Stimulated activated naive CD8-positive, alpha-beta T cell treated with anti-CD3 and anti-CD28 coated beads, Interleukin-15, Interleukin-2, amounts not matched to agents 100 ng/mL and 50 ng/mL, for 24 hours (primary cell): Measurements from ENCODE around the gene USH1C.
A peak's percentile ranks its signal among the peaks of the same experiment; 100 is the strongest.

Source experiments
- H3K27ac Mint-ChIP-seq: one replicate; pipeline ENCODE4 v1.8.0; 2021; ENCODE audit warnings: mild to moderate bottlenecking, mixed read lengths
- H3K27me3 Mint-ChIP-seq: one replicate; pipeline ENCODE4 v1.8.0; 2021; ENCODE audit warnings: mixed read lengths
- H3K36me3 Mint-ChIP-seq: one replicate; pipeline ENCODE4 v1.8.0; 2021; ENCODE audit warnings: low read depth, mixed read lengths
- H3K4me1 Mint-ChIP-seq: one replicate; pipeline ENCODE4 v1.8.0; 2021; ENCODE audit warnings: low read depth, mixed read lengths
- H3K4me3 Mint-ChIP-seq: one replicate; pipeline ENCODE4 v1.8.0; 2021; ENCODE audit warnings: mild to moderate bottlenecking, mixed read lengths
- H3K9me3 Mint-ChIP-seq: one replicate; pipeline ENCODE4 v1.8.0; 2021; ENCODE audit warnings: mixed read lengths

Gene USH1C

GRCh38 chr11:17559341-17560087 is 15.3 kb upstream of the USH1C start:
- no peaks in the 10 kb centered on the region for H3K36me3 Mint-ChIP-seq
- no peak overlapping the region for H3K4me3 Mint-ChIP-seq
- peaks cover 7% of the 10 kb centered on the region for H3K27me3 Mint-ChIP-seq
- H3K4me1 Mint-ChIP-seq, result no peaks in the 10 kb centered on the region
- H3K27ac Mint-ChIP-seq, result no peak overlapping the region
- H3K9me3 Mint-ChIP-seq, result no peaks in the 10 kb centered on the region

GRCh38 chr11:17558916-17559315 is 14.7 kb upstream of the USH1C start:
- no peak overlapping the region for H3K27ac Mint-ChIP-seq
- H3K4me1 Mint-ChIP-seq, result no peaks in the 10 kb centered on the region
- no peaks in the 10 kb centered on the region for H3K36me3 Mint-ChIP-seq
- H3K9me3 Mint-ChIP-seq, result no peaks in the 10 kb centered on the region
- no peak overlapping the region for H3K4me3 Mint-ChIP-seq
- H3K27me3 Mint-ChIP-seq, result peaks cover 7% of the 10 kb centered on the region

GRCh38 chr11:17558025-17558780 is 14.0 kb upstream of the USH1C start:
- Mint-ChIP-seq H3K27ac (no peak overlapping the region), H3K4me1 (no peaks in the 10 kb centered on the region), H3K27me3 (peaks cover 7% of the 10 kb centered on the region), H3K36me3 (no peaks in the 10 kb centered on the region), H3K9me3 (no peaks in the 10 kb centered on the region), H3K4me3 (no peak overlapping the region)

GRCh38 chr11:17556999-17557398 is 12.8 kb upstream of the USH1C start:
- H3K36me3 Mint-ChIP-seq, result no peaks in the 10 kb centered on the region

GRCh38 chr11:17554487-17554886 is 10.3 kb upstream of the USH1C start:
- Mint-ChIP-seq H3K9me3 (no peaks in the 10 kb centered on the region), H3K27ac (no peak overlapping the region), H3K4me3 (no peak overlapping the region), H3K4me1 (peaks cover 6% of the 10 kb centered on the region), H3K36me3 (no peaks in the 10 kb centered on the region), H3K27me3 (peaks cover 8% of the 10 kb centered on the region)

More at GRCh38 chr11:17556999-17557398, 12.8 kb upstream of the USH1C start:
- no peaks in the 10 kb centered on the region for H3K4me1 Mint-ChIP-seq
- no peak overlapping the region for H3K27ac Mint-ChIP-seq
- H3K4me3 Mint-ChIP-seq, result no peak overlapping the region
- H3K27me3 Mint-ChIP-seq, result peaks cover 7% of the 10 kb centered on the region
- no peaks in the 10 kb centered on the region for H3K9me3 Mint-ChIP-seq

GRCh38 chr11:17553249-17553546 is 9.0 kb upstream of the USH1C start:
- Mint-ChIP-seq H3K27ac (no peak overlapping the region), H3K4me3 (no peak overlapping the region), H3K4me1 (peaks cover 11% of the 10 kb centered on the region), H3K27me3 (peaks cover 12% of the 10 kb centered on the region), H3K9me3 (no peaks in the 10 kb centered on the region), H3K36me3 (no peaks in the 10 kb centered on the region)

GRCh38 chr11:17552392-17553248 is 8.4 kb upstream of the USH1C start:
- H3K4me1 Mint-ChIP-seq, result peaks cover 11% of the 10 kb centered on the region
- H3K4me3 Mint-ChIP-seq, result no peak overlapping the region
- H3K9me3 Mint-ChIP-seq, result no peaks in the 10 kb centered on the region
- no peak overlapping the region for H3K27ac Mint-ChIP-seq
- no peaks in the 10 kb centered on the region for H3K36me3 Mint-ChIP-seq
- peaks cover 17% of the 10 kb centered on the region for H3K27me3 Mint-ChIP-seq

- H3K27me3 Mint-ChIP-seq, result peaks cover 23% of the 10 kb centered on the region
Observed at GRCh38 chr11:17552041-17552355, 7.8 kb upstream of the USH1C start.

GRCh38 chr11:17551347-17552040 is 7.3 kb upstream of the USH1C start:
- no peak overlapping the region for H3K27ac Mint-ChIP-seq
- peaks cover 11% of the 10 kb centered on the region for H3K4me1 Mint-ChIP-seq
- H3K36me3 Mint-ChIP-seq, result no peaks in the 10 kb centered on the region
- peaks cover 27% of the 10 kb centered on the region for H3K27me3 Mint-ChIP-seq
- no peak overlapping the region for H3K4me3 Mint-ChIP-seq
- H3K9me3 Mint-ChIP-seq, result no peaks in the 10 kb centered on the region

More at GRCh38 chr11:17552041-17552355, 7.8 kb upstream of the USH1C start:
- Mint-ChIP-seq H3K36me3 (no peaks in the 10 kb centered on the region), H3K9me3 (no peaks in the 10 kb centered on the region), H3K4me3 (no peak overlapping the region), H3K27ac (no peak overlapping the region), H3K4me1 (peaks cover 11% of the 10 kb centered on the region)

- H3K9me3 Mint-ChIP-seq, result no peaks in the 10 kb centered on the region
- H3K36me3 Mint-ChIP-seq, result no peaks in the 10 kb centered on the region
- peaks cover 35% of the 10 kb centered on the region for H3K27me3 Mint-ChIP-seq
- H3K4me3 Mint-ChIP-seq, result no peak overlapping the region
- peak overlapping the region; percentile 49 for H3K27ac Mint-ChIP-seq
- H3K4me1 Mint-ChIP-seq, result peaks cover 11% of the 10 kb centered on the region
Observed at GRCh38 chr11:17550450-17551346, 6.5 kb upstream of the USH1C start.

- Mint-ChIP-seq H3K9me3 (no peaks in the 10 kb centered on the region), H3K27me3 (peaks cover 43% of the 10 kb centered on the region), H3K27ac (no peak overlapping the region), H3K4me1 (peaks cover 11% of the 10 kb centered on the region), H3K36me3 (no peaks in the 10 kb centered on the region), H3K4me3 (no peak overlapping the region)
Observed at GRCh38 chr11:17548444-17548843, 4.2 kb upstream of the USH1C start.

- no peak overlapping the region for H3K27ac Mint-ChIP-seq
- H3K27me3 Mint-ChIP-seq, result peaks cover 43% of the 10 kb centered on the region
- H3K9me3 Mint-ChIP-seq, result no peaks in the 10 kb centered on the region
- no peak overlapping the region for H3K4me3 Mint-ChIP-seq
- H3K36me3 Mint-ChIP-seq, result no peaks in the 10 kb centered on the region
- peaks cover 11% of the 10 kb centered on the region for H3K4me1 Mint-ChIP-seq
Observed at GRCh38 chr11:17547932-17548331, 3.7 kb upstream of the USH1C start.

GRCh38 chr11:17547051-17547577 is 2.9 kb upstream of the USH1C start, which contains the start of gene OTOG:
Gene OTOG (plus strand): TSS chr11:17547259. CDS start chr11:17547373, 114 bp downstream.
- peaks cover 50% of the 10 kb centered on the region for H3K27me3 Mint-ChIP-seq
- H3K36me3 Mint-ChIP-seq, result no peaks in the 10 kb centered on the region
- H3K4me1 Mint-ChIP-seq, result peaks cover 11% of the 10 kb centered on the region
- no peaks in the 10 kb centered on the region for H3K9me3 Mint-ChIP-seq
- no peak within 1 kb of the TSS for H3K4me3 Mint-ChIP-seq
- no peak within 1 kb of the TSS for H3K27ac Mint-ChIP-seq
